HG03045 (cell line): ENCODE results near the gene RET.

Source experiments
- ATAC-seq: cut with Tn5 transposase; IDR thresholded peaks from one replicate; pipeline ENCODE4 v1.9.1; 2021; ENCODE audit warnings: mild to moderate bottlenecking, moderate library complexity; ENCODE audit not compliant: unreplicated experiment

RET gene

GRCh38 chr10:43044448-43044921 is 32.4 kb upstream of the RET start:
- no peak for ATAC-seq

- ATAC-seq, result no peak
Measured at GRCh38 chr10:43044961-43045621, 31.8 kb upstream of the RET start.

DNA sequence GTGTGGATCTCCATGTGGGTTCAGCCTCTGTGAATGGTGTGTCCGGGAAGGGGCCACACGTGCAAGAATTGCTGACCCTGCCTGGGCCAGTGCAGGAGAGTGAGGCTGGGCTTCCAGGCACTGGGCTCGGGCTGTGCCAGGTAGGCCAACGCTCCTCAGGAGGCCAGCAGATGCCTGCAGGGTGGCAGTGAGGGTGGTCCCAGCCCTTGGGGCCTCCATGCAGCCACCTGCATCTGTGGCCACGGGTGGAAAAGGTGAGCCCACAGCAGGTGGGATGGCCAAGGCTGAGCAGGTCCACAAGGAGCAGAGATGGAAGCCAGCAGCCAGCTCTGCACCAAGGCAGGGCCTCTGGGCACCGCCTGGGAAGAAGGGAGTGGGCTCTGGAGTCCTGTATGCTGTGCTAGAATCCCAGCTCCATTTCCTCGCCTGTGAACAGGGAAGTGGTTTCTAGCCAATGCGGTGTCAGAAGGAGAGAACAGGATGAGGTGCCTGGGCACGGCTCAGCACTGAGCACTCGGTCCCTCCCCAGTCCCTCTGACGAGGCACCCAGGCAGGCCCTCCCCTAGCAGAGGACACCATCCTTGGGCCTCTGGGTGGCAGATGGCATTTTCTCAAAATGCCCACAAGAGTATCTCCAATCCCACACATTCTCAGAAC is 31.1 kb upstream of the RET start:
- no peak for ATAC-seq

GRCh38 chr10:43046288-43046991 is 30.4 kb upstream of the RET start:
- ATAC-seq, result no peak

GRCh38 chr10:43047288-43047970 is 29.4 kb upstream of the RET start:
- no peak for ATAC-seq

GRCh38 chr10:43048301-43049051 is 28.4 kb upstream of the RET start:
- ATAC-seq, result no peak

DNA sequence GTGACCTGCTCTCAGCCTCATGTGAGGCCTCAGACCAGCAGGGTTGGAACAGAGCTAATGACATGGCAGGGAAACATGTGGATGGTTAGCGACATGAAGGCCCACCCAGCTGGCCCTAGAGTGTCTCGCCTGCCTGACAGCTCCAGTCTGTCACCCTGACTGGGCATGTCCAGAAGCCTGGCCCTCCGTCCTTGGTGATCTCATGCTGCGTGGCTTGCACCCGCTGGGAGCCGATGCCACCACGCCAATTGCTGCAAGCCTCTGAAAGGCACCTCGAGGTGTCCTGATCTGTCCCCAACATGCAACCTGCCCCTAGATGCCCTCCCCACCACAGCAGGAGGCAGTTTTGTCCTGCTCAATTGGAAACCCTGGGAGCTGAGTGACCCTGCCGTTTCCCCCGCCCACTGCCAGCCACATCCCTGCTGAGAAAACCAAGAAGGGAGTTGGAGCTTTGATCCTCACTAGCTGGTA is 27.8 kb upstream of the RET start:
- no peak for ATAC-seq

GRCh38 chr10:43050011-43050410 is 26.9 kb upstream of the RET start:
- ATAC-seq, result no peak

DNA sequence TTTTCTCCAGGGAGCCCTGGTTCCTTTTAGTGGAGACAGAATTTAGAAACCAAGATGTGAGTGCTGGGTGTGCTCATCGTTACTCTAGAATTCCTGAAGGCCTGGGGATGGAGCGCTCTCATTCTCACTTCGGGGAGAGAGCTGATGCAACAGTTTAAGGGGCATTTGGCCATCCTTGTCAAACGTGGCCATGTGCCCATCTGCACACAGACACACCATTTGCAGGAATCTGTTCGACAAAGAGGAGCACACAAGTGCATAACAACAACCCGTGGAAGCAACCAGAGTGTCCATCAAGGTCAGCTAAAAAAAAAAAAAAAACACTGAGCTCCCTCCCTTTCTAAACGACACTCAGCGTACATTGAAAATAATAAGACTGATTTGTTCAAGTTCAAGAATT is 23.0 kb upstream of the RET start:
- no peak for ATAC-seq

DNA sequence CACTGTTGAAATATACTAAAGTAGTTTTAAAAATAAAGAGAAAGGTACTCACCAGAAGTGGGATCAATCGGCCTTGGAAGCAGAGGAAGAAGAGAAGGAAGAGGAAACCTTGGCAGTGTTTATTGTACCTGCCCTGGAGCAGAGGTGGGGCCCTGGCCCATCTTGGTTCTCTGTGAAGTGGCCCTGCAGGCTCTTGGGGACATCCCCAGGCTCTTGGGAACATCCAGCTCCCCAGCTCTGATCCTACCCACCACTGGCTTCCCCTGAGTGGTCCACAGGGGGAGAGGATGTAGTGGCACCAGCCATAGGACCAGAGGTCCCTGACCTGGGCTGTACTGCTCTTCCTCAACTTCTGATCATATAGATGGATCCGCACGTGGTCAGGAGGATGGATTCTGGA is 22.3 kb upstream of the RET start:
- no peak for ATAC-seq

DNA sequence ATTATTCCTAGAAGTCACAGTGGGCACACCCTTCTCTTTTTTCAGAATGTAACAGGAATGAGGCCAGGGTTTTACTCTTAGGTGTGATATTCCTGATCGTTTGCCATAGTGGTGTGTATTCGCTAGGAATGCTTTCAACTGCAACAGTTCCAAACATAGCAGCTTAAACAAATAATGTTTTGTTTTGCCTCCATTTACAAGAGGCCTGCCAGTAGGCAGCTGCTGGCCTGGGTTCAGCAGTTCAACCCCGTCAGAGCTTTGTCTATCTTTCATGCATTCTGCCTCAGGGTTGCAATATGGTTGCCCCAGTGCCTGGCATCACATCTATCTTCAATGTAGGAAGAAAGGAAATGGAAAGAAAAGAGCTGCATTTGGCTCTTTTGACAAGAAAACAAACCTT is 21.7 kb upstream of the RET start:
- no peak for ATAC-seq

DNA sequence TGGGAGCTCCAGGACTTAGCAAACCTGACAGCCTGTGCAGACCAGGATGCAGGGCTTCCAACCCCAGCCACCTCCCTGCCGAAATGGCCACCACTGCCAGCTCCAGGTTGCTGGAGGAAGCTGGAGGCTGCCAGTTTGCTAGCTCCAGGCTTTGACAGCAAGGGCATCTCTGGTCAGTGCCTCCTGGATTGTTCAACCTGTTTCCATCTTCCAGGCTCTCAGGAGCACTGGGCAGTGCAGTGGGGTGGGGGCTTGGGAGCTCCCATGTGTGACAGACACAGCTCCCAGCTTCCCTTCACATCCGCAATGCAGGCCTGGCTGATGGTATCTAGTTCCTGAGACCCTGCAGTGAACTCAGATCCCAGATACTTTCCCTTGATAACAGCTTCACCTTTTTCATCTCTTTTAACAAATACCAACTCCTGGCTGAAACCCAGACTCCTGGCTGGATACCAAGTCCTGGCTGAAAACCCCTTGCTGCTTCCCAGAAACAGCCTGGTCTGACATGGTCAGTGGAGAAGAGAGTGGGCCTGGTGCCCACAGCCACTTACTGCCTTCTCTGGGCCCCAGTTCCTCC is 20.8 kb upstream of the RET start:
- ATAC-seq, result no peak

DNA sequence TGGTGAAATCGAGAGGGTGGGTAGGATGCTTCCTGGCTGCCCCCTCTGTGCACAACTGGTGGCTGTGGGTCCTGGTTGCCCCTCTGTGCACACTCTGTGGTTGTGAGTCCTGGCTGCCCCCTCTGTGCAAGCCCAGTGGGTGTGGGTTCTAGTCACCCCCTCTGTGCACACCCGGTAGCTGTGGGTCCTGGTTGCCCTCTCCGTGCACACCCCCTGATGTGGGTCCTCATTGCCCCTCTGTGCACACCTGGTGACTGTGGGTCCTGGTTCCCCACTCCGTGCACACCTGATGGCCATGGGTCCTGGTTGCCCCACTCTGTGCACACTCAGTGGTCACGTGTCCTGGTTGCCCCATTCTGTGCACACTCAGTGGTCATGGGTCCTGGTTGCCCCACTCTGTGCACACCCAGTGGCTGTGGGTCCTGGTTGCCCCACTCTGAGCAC is 20.3 kb upstream of the RET start:
- no peak for ATAC-seq

- no peak for ATAC-seq
Measured at GRCh38 chr10:43057231-43057711, 19.6 kb upstream of the RET start.

DNA sequence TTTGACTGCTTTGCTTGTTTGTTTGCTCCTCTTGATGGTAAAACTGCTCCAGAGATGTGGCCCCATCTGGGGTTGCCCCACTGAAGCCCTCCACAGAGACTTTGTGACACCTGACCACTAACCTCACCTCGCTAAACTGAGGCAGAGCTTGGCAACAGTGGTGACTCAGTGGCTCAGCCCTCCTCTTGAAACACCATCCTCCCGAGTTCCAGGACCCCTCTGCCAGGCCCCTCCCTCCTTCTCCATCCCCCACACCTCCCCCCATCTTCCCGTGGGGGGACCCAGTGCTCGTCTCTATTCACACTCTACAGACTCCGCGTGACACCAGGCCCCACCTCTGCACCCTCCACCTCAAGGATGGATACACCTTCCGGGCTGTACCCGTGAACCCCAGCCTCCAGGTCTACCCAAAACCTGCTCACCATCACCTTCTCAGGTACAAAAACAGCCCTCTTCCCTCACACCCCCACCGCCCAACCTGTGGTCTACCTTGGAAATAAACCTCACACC is 19.0 kb upstream of the RET start:
- ATAC-seq, result no peak

GRCh38 chr10:43058716-43059335 is 18.0 kb upstream of the RET start:
- no peak for ATAC-seq

GRCh38 chr10:43059336-43059720 is 17.5 kb upstream of the RET start:
- no peak for ATAC-seq

DNA sequence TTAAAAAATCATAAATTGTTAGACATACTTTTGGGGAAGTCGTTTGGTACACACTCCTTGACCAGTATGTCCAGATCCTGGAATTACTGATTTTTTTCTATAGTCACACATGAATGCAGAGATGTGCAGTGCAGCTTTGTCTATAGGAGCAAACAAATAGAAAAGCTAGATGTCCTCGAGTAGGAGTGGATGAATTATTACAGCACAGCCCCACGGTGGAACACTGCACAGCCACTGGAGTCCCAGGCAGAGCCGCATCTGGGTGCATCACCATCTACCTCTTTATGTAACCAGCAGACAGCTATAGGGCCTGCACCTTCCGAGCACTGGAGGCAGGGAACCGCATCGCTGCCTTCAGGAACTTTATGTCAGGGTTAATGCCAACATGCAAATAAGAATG is 17.0 kb upstream of the RET start:
- no peak for ATAC-seq

DNA sequence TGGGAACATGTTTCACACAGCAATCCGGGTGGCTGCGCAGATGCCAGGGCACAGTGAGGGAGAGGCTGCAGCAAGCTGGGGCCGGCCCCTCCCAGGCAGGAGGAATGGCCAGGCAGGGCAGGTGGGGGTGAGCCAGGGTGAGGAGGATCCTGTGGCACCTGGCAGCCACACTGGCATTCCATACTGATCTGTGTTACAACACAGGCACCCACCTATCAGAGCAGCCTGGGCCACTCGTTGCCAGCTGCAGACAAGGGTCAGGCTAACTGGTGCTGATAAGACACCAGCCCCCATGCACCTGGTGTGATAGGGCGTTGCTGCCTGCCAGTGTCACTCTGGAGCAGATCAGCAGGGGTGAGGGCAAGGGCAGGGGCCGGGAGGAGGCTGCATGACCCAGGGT is 16.6 kb upstream of the RET start:
- ATAC-seq, result no peak

GRCh38 chr10:43061331-43061730 is 15.5 kb upstream of the RET start:
- ATAC-seq, result no peak
